Esophagus squamous epithelium (tissue), 5 donors: ENCODE data around the gene PFDN2. TPM values are rescaled to one million over a fixed set of nuclear protein-coding genes. Genes with fewer than 3 reads are reported as not detected.

Experiments used
- DNase-seq: peaks from one replicate; lab custom pipeline; 2025; lab: John Stamatoyannopoulos, UW
- H3K27ac ChIP-seq, 4 donors: fragments of 200-600 bp; sonication (generic); one replicate each; pipeline ENCODE4 v1.5.1; 2016 to 2019; ENCODE audit warnings: mild to moderate bottlenecking in 1 of 4
- H3K27me3 ChIP-seq, 4 donors: fragments of 200-600 bp; sonication (generic); 1 replicate in 3 of 4; 2 replicates in 1 of 4; pipeline versions ENCODE4 v1.5.1 to v1.6.0; 2017 to 2021; ENCODE audit warnings: antibody characterized with exemption in 1 of 4
- H3K36me3 ChIP-seq, 3 donors: fragments of 200-600 bp; sonication (generic); one replicate each; pipeline ENCODE4 v1.5.1; 2016 to 2019
- H3K4me1 ChIP-seq, 3 donors: fragments of 200-600 bp; sonication (generic); one replicate each; pipeline ENCODE4 v1.5.1; 2017 to 2019
- H3K4me3 ChIP-seq, 4 donors: fragments of 200-600 bp; sonication (generic); 1 replicate in 3 of 4; 2 replicates in 1 of 4; pipeline ENCODE4 v1.5.1; 2016 to 2019; ENCODE audit warnings: mild to moderate bottlenecking in 2 of 4, moderate library complexity in 1 of 4
- H3K9me3 ChIP-seq, 3 donors: fragments of 200-600 bp; sonication (generic); one replicate each; pipeline ENCODE4 v1.5.1; 2016 to 2019
- POLR2A ChIP-seq, 4 donors: fragments of 450-650 bp; IDR thresholded peaks; one replicate each; pipeline ENCODE4 v1.6.1; 2017; ENCODE audit warnings: antibody characterized with exemption in 4 of 4, mild to moderate bottlenecking in 4 of 4, moderate library complexity in 3 of 4
- WGBS, 2 donors: methylation state at CpG; one replicate each; pipeline ENCODE4 v1.1.5; 2018; 5-methylcytosine and 5-hydroxymethylcytosine counted together
- intact Hi-C: fragments of 100-400 bp; cut with DNase I; formaldehyde crosslinking; loops from one replicate; pipeline ENCODE4 v1.15.0; 2022
- total RNA-seq, 4 donors: library from RNA; depleted of rRNA; stranded (reverse); fragments of >200 nt; gene quantifications; one replicate each; pipeline ENCODE4 v1.1.0, GENCODE V29; 2016
- TF ChIP-seq, protein P1 (sequence below), 6 experiments: fragments of 450-650 bp in 4 of 6; fragments of 200-600 bp in 2 of 6; sonication (generic) in 2 of 6; IDR thresholded peaks; one replicate each; pipeline ENCODE4 v1.5.1; 2016 to 2019; ENCODE audit warnings: antibody characterized with exemption in 6 of 6, mild to moderate bottlenecking in 4 of 6, moderate library complexity in 4 of 6
- donor health status: DM: yes; HTN: yes; CAD: no.

Gene PFDN2
- total RNA-seq, 4 donors from 2014 or later, result 27.0 to 59.2 (median 45.3) TPM

DNA sequence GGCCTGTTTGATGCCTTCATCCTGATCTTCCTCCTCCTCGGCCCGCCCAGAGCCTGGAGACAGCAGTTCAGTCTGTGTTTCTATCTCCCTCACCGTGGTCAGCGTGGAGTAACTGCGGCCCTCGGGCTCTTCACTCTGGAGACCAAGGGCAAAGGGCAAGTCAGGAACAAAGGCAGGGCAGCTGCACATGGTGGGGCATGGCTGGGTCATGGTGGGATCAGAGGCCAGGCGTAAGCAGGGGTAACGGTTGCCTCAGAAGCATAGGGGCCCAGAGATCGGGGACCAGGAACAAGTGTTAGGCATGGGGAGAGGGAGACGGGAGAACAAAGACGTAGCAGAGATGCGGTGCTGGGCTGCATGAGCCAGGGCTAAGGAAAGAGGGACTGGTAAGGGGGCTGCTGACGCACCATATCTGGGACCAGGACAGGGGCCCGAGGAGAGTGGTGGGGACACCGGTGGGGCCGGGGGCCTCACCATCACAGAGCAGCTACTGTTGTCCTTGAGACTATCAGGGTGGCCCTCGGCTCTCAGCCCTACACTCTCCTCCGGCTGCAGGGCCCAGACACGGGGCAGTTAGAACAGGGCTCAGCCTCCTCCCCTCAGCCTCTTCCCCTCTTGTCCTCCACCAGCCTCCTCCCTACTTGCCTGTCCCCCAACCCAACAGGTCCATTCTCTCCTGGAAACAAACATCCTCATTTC is 44.9 kb downstream of the PFDN2 start:
- Histone ChIP-seq H3K27ac (peak overlapping the region; percentile 59 to 97 (median 90)), H3K4me1 (peaks cover 0 to 99% (median 13%) of the 10 kb centered on the region in 3 donors), H3K36me3 (peaks cover 0 to 64% (median 13%) of the 10 kb centered on the region in 3 donors), H3K4me3 (no peak overlapping the region), H3K27me3 (no peaks in the 10 kb centered on the region), H3K9me3 (no peaks in the 10 kb centered on the region)
- WGBS, 2 donors, result 93 to 94% methylated on average over 13 to 14 of the region's 19 CpGs
- intact Hi-C loops, result no loop called here
- TF ChIP-seq, protein P1, sequence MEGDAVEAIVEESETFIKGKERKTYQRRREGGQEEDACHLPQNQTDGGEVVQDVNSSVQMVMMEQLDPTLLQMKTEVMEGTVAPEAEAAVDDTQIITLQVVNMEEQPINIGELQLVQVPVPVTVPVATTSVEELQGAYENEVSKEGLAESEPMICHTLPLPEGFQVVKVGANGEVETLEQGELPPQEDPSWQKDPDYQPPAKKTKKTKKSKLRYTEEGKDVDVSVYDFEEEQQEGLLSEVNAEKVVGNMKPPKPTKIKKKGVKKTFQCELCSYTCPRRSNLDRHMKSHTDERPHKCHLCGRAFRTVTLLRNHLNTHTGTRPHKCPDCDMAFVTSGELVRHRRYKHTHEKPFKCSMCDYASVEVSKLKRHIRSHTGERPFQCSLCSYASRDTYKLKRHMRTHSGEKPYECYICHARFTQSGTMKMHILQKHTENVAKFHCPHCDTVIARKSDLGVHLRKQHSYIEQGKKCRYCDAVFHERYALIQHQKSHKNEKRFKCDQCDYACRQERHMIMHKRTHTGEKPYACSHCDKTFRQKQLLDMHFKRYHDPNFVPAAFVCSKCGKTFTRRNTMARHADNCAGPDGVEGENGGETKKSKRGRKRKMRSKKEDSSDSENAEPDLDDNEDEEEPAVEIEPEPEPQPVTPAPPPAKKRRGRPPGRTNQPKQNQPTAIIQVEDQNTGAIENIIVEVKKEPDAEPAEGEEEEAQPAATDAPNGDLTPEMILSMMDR (IDR thresholded peaks at IDR 0.05), result no peak
- no peak for TF ChIP-seq POLR2A (IDR thresholded peaks at IDR 0.05)
- DNase-seq, result no peak

- Histone ChIP-seq H3K36me3 (peaks cover 0 to 61% (median 7%) of the 10 kb centered on the region in 3 donors), H3K4me1 (peaks cover 0 to 98% (median 13%) of the 10 kb centered on the region in 3 donors), H3K27me3 (no peaks in the 10 kb centered on the region), H3K27ac (peak overlapping the region in 1 of 4 donors; percentile 97), H3K9me3 (no peaks in the 10 kb centered on the region), H3K4me3 (no peak overlapping the region)
- TF ChIP-seq, protein P1 (IDR thresholded peaks at IDR 0.05), result peak; percentile 20 to 70 (median 58)
- no peak for TF ChIP-seq POLR2A (IDR thresholded peaks at IDR 0.05)
- intact Hi-C loops, result no loop called here
- 68 to 76% methylated on average over 7 to 9 of the region's 9 CpGs for WGBS, 2 donors
- DNase-seq, result no peak
Observed at GRCh38 chr1:161071886-161072371, 45.9 kb downstream of the PFDN2 start.

DNA sequence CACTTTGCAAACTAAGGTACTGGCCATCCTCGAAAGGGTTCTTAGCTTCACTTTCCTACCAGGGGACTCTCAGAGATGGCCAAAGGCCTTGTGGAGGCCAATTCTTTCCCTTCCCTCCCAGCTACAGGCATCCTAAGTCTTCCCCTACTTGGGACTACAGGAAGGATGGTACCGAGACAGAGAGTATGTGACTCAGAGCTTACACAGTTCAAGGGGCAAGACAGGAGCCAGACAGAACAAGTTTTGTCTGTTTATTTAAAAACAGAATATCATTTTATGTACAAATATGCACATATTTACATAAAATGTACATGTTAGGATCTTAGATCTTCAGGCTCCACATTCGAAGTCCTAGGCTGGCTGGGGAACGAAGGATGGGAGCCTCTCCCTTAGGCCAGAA is 47.1 kb downstream of the PFDN2 start:
- H3K27ac ChIP-seq, result peak overlapping the region in 3 of 4 donors; percentile 2 to 85 (median 84)

DNA sequence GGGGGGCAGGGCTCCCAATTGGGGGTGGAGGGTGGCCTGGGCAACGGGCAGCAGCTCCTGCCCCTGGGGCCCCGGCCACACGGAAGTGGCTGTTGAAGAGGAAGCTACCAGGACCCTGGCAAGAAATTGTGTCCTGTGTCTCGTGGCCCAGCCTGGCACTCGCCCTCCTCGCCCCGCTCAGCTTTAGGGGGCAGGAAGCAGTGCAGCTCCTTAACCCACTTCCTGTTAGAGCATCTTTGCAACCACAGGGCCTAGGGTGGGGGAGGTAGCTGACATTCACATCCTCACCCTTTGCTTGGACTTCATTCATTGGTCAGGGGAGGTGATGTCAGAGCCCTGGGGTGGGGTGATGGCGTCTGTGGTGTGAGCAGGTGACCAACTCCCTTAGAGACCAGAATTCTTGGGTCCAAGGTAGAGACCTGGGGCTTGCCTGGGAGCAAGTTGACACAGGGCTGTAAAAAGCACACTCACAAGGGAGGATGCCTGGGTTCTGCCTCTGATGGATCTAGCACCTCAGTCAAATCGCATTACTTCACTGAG is 48.0 kb downstream of the PFDN2 start, which contains the start of gene ARHGAP30:
Gene ARHGAP30, minus strand, starts transcription at position 161 of the 540 bp plus-strand sequence. CDS start 267 bp downstream, outside the sequence.
- TF ChIP-seq, protein P1 (IDR thresholded peaks at IDR 0.05), result no peak
- TF ChIP-seq POLR2A (IDR thresholded peaks at IDR 0.05), result peak in 2 of 4 donors; percentile 58 to 60
- Histone ChIP-seq H3K36me3 (peaks cover 0 to 60% (median 7%) of the 10 kb centered on the region in 3 donors), H3K27ac (peak within 1 kb of the TSS; percentile 72 to 86 (median 84)), H3K4me3 (peak within 1 kb of the TSS; percentile 21 to 62 (median 42)), H3K27me3 (no peaks in the 10 kb centered on the region), H3K9me3 (no peaks in the 10 kb centered on the region), H3K4me1 (peaks cover 0 to 77% (median 13%) of the 10 kb centered on the region in 3 donors)
- intact Hi-C loops, result no loop called here
- DNase-seq, result peak; percentile 72
- 54 to 73% methylated on average over 1 to 2 of the region's 9 CpGs for WGBS, 2 donors

More for the DNA sequence above, 47.1 kb downstream of the PFDN2 start:
- no peak for DNase-seq
- Histone ChIP-seq H3K4me1 (peaks cover 0 to 86% (median 13%) of the 10 kb centered on the region in 3 donors), H3K27me3 (no peaks in the 10 kb centered on the region), H3K36me3 (peaks cover 0 to 59% (median 7%) of the 10 kb centered on the region in 3 donors), H3K4me3 (no peak overlapping the region), H3K9me3 (no peaks in the 10 kb centered on the region)
- TF ChIP-seq, protein P1 (IDR thresholded peaks at IDR 0.05), result no peak
- TF ChIP-seq POLR2A (IDR thresholded peaks at IDR 0.05), result no peak
- WGBS, 2 donors, result 84 to 88% methylated on average over 4 of the region's 4 CpGs
- intact Hi-C loops, result no loop called here
